KBM-7 (cell line): ENCODE results near the gene MACROD2.
"Not testable (repeated sequence)": the region's sequence is repeated elsewhere in the genome, so short reads cannot be mapped to it uniquely, and the experiment has no call there.

ENCODE experiments used
- DNase-seq: peaks from one replicate; pipeline ENCODE4 v3.0.0-alpha.2; 2015
- in situ Hi-C: fragments of 300-500 bp; cut with MboI; formaldehyde crosslinking; loops from 2 replicates; pipeline ENCODE4 v1.14.3; 2020; ENCODE audit warnings: low sequenced_read_pairs, low pct_unique_long_range_greater_than_20kb, mixed read lengths

MACROD2 gene

GRCh38 chr20:14918976-14919375 is 923.7 kb downstream of the MACROD2 start:
- DNase-seq = no peak
- in situ Hi-C loops = no loop called here

GRCh38 chr20:14919501-14920081 is 924.3 kb downstream of the MACROD2 start:
- in situ Hi-C loops = no loop called here
- DNase-seq = no peak

- in situ Hi-C loops = no loop called here
- no peak for DNase-seq
These were observed 926.2 kb downstream of the MACROD2 start for GRCh38 chr20:14921513-14921912.

- in situ Hi-C loops = no loop called here
- no peak for DNase-seq
These were observed 927.4 kb downstream of the MACROD2 start for GRCh38 chr20:14922503-14923267.

GRCh38 chr20:14924433-14924832 is 929.1 kb downstream of the MACROD2 start:
- DNase-seq = no peak
- in situ Hi-C loops = no loop called here

- in situ Hi-C loops = no loop called here
- DNase-seq = no peak
These were observed 930.0 kb downstream of the MACROD2 start for GRCh38 chr20:14925300-14925699.

- in situ Hi-C loops = not testable (repeated sequence)
These were observed 931.1 kb downstream of the MACROD2 start for GRCh38 chr20:14926436-14926835.

GRCh38 chr20:14928083-14928482 is 932.8 kb downstream of the MACROD2 start:
- no peak for DNase-seq
- in situ Hi-C loops = no loop called here

More at GRCh38 chr20:14926436-14926835, 931.1 kb downstream of the MACROD2 start:
- not testable (repeated sequence) for DNase-seq

- in situ Hi-C loops = no loop called here
- DNase-seq = no peak
These were observed 934.1 kb downstream of the MACROD2 start for GRCh38 chr20:14929388-14929787.

GRCh38 chr20:14932040-14932439 is 936.7 kb downstream of the MACROD2 start:
- no peak for DNase-seq
- in situ Hi-C loops = no loop called here

GRCh38 chr20:14935285-14935684 is 940.0 kb downstream of the MACROD2 start:
- in situ Hi-C loops = no loop called here
- DNase-seq = no peak

GRCh38 chr20:14937021-14937420 is 941.7 kb downstream of the MACROD2 start:
- no peak for DNase-seq
- in situ Hi-C loops = no loop called here

- in situ Hi-C loops = no loop called here
- DNase-seq = no peak
These were observed 942.5 kb downstream of the MACROD2 start for GRCh38 chr20:14937846-14938245.

- DNase-seq = no peak
- in situ Hi-C loops = no loop called here
These were observed 952.2 kb downstream of the MACROD2 start for GRCh38 chr20:14947536-14947935.

GRCh38 chr20:14947946-14948345 is 952.6 kb downstream of the MACROD2 start:
- in situ Hi-C loops = no loop called here
- no peak for DNase-seq

GRCh38 chr20:14948416-14948815 is 953.1 kb downstream of the MACROD2 start:
- in situ Hi-C loops = no loop called here
- DNase-seq = no peak

- in situ Hi-C loops = no loop called here
- no peak for DNase-seq
These were observed 955.3 kb downstream of the MACROD2 start for GRCh38 chr20:14950633-14951032.

GRCh38 chr20:14951105-14951504 is 955.8 kb downstream of the MACROD2 start:
- DNase-seq = no peak
- in situ Hi-C loops = no loop called here

- in situ Hi-C loops = no loop called here
- no peak for DNase-seq
These were observed 956.5 kb downstream of the MACROD2 start for GRCh38 chr20:14951707-14952418.

- peak; percentile 14 for DNase-seq
- in situ Hi-C loops = no loop called here
These were observed 958.4 kb downstream of the MACROD2 start for GRCh38 chr20:14953736-14954135.
